Retinal pigment epithelial cell (primary cell): ENCODE results near the gene SMARCC1.
"Not testable (repeated sequence)": the region's sequence is repeated elsewhere in the genome, so short reads cannot be mapped to it uniquely, and the experiment has no call there.

Experiments used
- DNase-seq: peaks from one replicate; pipeline ENCODE4 v3.0.0-alpha.2; 2010; ENCODE audit warnings: low read depth
- H3K4me3 ChIP-seq: 2 replicates; pipeline ENCODE4 v1.5.1; 2011; ENCODE audit warnings: mild to moderate bottlenecking, low read length, control low read depth, moderate library complexity
- CTCF ChIP-seq: conservative IDR thresholded peaks from 2 replicates; pipeline ENCODE4 v1.5.1; 2011; ENCODE audit warnings: low read depth, low read length, control low read depth, inconsistent platforms

The SMARCC1 gene

GRCh38 chr3:47762233-47762632, 19.5 kb downstream of the SMARCC1 start:
- no peak for TF ChIP-seq CTCF
- no peak overlapping the region for H3K4me3 ChIP-seq
- DNase-seq, result no peak

GRCh38 chr3:47761046-47761445, 20.6 kb downstream of the SMARCC1 start:
- DNase-seq, result no peak
- TF ChIP-seq CTCF, result no peak
- H3K4me3 ChIP-seq, result no peak overlapping the region

GRCh38 chr3:47760207-47760606, 21.5 kb downstream of the SMARCC1 start:
- DNase-seq, H3K4me3 ChIP-seq: not testable (repeated sequence)

- DNase-seq, result no peak
- TF ChIP-seq CTCF, result no peak
- no peak overlapping the region for H3K4me3 ChIP-seq
These were observed 23.2 kb downstream of the SMARCC1 start for GRCh38 chr3:47758261-47759025.

- TF ChIP-seq CTCF, result no peak
- no peak overlapping the region for H3K4me3 ChIP-seq
- no peak for DNase-seq
These were observed 29.0 kb downstream of the SMARCC1 start for GRCh38 chr3:47752716-47753115.

GRCh38 chr3:47750811-47751354, 30.8 kb downstream of the SMARCC1 start:
- not testable (repeated sequence) for H3K4me3 ChIP-seq, DNase-seq

GRCh38 chr3:47747558-47747957, 34.1 kb downstream of the SMARCC1 start:
- no peak overlapping the region for H3K4me3 ChIP-seq
- no peak for TF ChIP-seq CTCF
- no peak for DNase-seq

- no peak overlapping the region for H3K4me3 ChIP-seq
- TF ChIP-seq CTCF, result no peak
- no peak for DNase-seq
These were observed 35.4 kb downstream of the SMARCC1 start for GRCh38 chr3:47746264-47746663.
